ENCODE measurements around the gene RAB10.
"Not testable (repeated sequence)": the region's sequence is repeated elsewhere in the genome, so short reads cannot be mapped to it uniquely, and the experiment has no call there.

Gene RAB10

GRCh38 chr2:26033818-26034636 is at the start of gene RAB10:
Gene RAB10 (plus strand): TSS chr2:26034084. CDS start chr2:26034609, 525 bp downstream.
- peak; percentile 96 for DNase-seq

- DNase-seq = no peak
These were observed 45.8 kb upstream of the RAB10 start for GRCh38 chr2:25988134-25988533.

DNA sequence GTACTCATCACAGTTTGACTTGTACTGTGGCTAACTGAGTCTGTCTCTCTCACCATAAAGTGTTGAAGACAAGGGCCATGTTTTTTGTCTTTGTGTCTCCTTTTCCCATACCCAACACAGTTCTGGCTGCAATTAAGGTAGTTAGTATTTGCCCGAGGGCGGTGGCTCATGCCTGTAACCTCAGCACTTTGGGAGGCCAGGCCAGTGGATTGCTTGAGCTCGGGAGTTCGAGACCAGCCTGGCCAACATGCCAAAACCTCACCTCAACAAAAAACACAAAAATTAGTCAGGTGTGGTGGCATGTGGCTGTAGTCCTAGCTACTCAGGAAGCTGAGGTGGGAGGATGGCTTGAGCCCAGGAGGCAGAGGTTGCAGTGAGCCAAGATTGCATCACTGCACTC is 44.7 kb upstream of the RAB10 start:
- DNase-seq = no peak

GRCh38 chr2:25991965-25992364 is 41.9 kb upstream of the RAB10 start:
- DNase-seq = no peak

DNA sequence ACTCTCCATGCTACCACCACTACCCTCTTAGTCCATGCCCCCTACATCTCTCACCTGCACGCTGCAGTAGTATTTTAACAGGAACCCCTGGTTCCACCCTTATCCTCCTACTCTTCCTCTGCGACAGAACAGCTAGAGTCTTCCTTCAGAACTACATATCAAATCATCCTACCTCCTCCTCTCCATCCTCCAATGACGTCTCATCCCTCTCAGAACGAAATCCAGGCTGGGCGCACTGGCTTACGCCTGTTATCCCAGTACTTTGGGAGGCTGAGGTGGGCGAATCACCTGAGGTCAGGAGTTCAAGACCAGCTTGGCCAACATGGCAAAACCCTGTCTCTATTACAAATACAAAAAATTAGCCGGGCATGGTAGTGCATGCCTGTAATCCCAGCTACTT is 41.3 kb upstream of the RAB10 start:
- no peak for DNase-seq

DNA sequence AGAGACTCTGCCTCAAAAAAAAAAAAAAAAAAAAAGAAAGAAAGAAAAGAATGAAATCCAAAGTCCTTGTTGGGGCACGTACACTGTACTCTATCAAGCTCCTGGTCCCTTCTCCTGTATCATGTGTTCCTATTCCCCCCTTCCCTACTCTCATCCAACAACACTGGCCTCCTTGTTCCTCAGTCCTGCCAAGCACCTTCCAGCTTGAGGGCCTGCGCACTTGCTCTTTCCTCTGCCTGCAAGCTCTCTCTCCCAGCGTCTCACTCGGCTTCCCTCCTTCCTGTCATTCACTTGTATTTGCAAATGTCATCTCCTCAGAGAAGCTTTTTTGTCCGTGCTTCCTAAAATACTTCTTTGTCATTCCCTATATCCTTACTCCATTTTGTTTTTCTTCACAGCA is 40.8 kb upstream of the RAB10 start:
- no peak for DNase-seq

DNA sequence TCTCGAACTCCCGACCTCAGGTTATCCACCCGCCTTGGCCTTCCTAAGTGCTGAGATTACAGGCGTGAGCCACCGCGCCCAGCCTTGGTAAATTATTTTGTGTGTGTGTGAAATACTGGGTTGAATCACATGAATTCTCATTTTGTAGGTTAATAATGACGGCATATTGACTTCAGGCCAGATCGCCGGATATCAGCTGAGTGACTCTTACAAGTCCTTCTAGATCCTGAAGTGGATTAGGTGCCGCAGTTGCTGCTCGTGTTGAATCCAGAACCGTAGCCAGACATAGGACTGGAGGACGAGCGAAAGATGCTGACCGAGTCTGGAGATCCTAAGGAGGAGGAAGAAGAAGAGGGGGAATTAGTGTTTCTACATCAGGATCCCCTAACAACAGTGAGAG is 39.4 kb upstream of the RAB10 start:
- DNase-seq = no peak

DNA sequence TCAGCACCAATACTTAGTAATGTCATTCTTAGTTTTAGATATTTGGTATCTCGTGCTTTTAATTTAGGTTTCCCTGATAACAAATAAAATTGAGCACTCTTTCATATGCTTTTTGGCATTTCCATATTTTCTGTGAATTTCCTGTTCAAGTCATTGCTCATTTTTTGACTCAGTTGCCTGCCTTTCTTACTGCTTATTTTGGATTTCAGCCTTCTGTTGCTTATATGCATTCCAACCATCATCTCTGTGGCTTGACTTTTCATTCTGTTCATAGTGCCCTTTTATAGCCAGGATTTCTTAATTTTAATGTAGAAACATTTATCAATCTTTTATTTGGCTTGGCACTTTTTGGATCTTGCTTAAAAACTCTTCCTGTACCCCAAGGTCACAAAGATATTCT is 37.0 kb upstream of the RAB10 start:
- no peak for DNase-seq

DNA sequence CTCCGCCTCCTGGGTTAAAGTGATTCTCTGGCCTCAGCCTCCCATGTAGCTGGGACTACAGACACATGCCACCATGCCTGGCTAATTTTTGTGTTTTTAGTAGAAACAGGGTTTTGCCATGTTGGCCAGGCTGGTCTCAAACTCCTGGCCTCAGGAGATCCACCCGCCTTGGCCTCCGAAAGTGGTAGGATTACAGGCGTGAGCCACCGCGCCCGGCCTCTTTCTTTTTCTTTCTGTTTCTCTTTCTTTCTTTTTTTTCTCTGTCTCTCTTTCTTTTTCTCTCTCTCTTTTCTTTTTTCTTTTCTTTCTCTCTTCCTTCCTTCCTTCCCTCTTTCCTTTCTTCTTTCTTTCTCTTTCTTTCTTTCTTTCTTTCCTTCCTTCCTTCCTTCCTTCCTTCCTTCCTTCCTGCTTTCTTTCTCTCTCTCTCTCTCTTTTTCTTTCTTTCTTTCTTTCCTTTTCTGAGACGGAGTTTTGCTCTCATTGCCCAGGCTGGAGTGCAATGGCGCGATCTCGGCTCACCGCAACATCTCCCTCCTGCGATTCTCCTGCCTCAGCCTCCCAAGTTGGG is 35.0 kb upstream of the RAB10 start:
- not testable (repeated sequence) for DNase-seq

DNA sequence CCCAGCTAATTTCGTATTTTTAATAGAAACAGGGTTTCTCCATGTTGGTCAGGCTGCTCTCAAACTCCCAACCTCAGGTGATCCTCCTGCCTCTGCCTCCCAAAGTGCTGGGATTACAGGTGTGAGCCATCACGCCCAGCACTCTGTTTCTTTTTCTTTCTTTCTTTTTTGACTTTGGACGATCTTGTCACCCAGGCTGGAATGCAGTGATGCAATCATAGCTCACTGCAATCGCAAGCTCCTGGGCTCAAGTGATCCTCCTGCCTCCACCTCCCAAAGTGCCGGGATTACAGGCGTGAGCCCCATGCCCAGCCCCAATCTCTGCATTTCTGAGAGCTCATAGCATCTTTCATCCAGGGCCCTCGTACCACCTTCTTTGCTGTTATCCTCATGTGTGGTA is 34.5 kb upstream of the RAB10 start:
- DNase-seq = not testable (repeated sequence)

GRCh38 chr2:26000561-26001082 is 33.3 kb upstream of the RAB10 start:
- no peak for DNase-seq

- DNase-seq = peak; percentile 86
These were observed 32.0 kb upstream of the RAB10 start for GRCh38 chr2:26001743-26002351.

DNA sequence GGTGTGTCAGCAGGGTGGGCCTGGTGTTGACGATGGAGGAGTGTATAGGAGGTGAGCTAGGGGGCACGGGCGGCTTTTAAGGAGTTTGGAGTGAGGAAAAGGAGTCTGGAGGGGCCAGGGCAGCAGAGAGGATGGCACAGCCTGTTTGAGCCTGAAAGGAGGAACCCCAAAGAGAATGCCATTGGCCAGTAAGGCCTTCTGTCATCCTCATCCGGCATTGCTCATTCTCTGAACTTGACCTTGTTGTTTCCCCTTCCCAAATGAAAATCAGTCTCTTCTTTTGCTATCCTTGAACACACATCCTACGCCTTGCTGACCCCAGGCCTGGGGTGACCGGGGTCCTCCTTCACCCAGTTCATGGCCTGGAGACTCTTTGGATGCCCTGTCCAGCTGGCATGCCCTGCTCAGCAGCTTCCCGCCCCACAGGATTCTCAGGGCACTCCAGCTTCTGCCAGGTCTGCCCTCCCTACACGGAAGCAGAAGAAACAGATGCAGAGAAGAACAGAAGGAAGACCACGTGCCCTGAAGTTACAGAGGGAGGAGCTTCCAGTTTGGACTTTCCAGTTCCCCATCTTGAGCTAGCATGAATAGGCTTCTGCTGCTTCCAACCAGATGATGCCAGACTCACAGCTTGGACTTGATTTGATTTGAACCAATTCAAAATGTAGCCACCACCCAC is 31.1 kb upstream of the RAB10 start:
- DNase-seq = peak; percentile 84

DNA sequence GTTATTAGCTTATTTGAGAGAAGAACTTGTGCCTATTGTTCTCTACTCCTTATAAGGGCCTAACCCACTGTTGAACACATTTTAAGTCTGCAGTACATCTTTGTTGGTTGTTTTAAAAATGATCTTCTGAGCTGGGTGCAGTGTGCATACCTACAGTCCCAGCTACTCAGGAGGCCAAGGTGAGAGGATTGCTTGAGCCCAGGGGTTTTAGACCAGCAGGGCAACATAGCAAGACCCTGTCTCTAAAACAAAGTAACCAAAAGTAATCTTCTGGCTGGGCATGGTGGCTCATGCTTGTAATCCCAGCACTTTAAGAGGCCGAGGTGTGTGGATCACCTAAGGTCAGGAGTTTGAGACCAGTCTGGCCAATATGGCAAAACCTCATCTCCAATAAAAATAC is 25.8 kb upstream of the RAB10 start:
- DNase-seq = no peak

- DNase-seq = peak; percentile 99
These were observed 24.9 kb upstream of the RAB10 start for GRCh38 chr2:26008851-26009566.

GRCh38 chr2:26009567-26009963 is 24.3 kb upstream of the RAB10 start:
- DNase-seq = no peak

DNA sequence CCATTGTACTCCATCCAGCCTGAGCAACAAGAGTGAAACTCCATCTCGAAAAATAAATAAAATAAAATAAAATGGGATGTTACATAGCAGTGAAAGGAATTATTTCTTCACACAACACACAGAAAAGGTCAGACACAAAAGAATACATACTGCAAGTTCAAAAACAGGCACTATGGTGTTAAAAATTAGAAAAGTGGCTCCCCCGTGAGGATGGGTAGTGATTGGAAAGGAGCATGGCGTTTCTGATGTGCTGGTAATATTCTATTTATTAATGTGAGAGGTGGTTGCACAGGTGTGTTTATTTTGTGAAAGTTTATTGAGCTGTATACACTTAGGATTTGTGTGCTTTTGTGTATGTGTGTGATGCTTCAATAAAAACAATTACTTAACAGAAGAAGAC is 22.9 kb upstream of the RAB10 start:
- DNase-seq = no peak

DNA sequence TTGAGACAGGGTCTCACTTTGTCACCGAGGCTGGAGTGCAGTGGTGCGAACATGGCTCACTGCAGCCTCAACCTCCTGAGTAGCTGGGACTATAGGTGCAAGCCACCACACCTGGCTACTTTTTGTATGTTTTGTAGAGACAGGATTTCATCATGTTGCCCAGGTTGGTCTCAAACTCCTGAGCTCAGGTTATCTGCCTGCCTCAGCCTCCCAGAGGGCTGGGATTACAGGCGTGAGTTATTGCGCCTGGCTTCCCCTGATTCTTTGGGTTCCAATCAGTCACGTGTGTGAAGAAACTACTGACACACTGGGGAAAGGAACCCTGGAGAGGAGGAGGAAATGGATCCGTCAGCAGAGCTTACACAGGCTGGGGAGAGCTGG is 22.3 kb upstream of the RAB10 start:
- no peak for DNase-seq

GRCh38 chr2:26011990-26012856 is 21.7 kb upstream of the RAB10 start:
- DNase-seq = no peak

DNA sequence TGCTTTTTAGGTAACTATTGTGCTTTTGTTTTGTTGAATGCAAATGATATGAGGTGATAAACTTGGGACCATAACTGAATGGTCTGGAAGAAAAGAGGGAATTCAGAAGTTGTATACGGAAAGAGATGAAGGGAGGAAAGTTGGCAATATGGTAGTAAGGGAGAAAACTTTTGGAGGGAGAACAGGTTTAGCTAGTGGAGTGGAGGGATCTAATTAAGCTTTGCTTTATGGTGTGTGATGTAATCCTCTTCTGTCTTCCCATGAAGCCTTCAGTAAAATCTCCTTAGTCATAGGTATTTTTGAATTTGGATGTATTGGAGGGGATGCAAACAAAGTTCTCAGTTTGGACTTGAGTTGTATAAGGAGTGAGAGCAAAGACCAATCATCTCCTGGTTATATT is 20.2 kb upstream of the RAB10 start:
- DNase-seq = no peak

- no peak for DNase-seq
These were observed 17.7 kb upstream of the RAB10 start for GRCh38 chr2:26016012-26016705.

All from GF-D8 (cell line).